Astrocyte (in vitro differentiated cells and primary cell): ENCODE data around the gene COLEC11. TPM values are rescaled to one million over a fixed set of nuclear protein-coding genes. Genes with fewer than 3 reads are reported as not detected.

Experiments
- DNase-seq: peaks from one replicate; pipeline ENCODE4 v3.0.0-alpha.2; 2010; ENCODE audit warnings: low read depth
- FAIRE-seq: peaks from 2 replicates; lab custom pipeline; 2011; peaks lifted over from hg19 to GRCh38; lab: Jason Lieb, UNC
- H2AFZ ChIP-seq: 2 replicates; pipeline ENCODE4 v1.6.0; 2012; ENCODE audit warnings: low read depth, low read length, inconsistent platforms
- H3K27ac ChIP-seq: 2 replicates; pipeline ENCODE4 v1.5.1; 2011; ENCODE audit warnings: low read depth, low read length, inconsistent platforms
- H3K27me3 ChIP-seq: 2 replicates; pipeline ENCODE4 v1.6.0; 2011; ENCODE audit warnings: low read length, inconsistent platforms; ENCODE audit not compliant: insufficient read depth
- H3K36me3 ChIP-seq: 2 replicates; pipeline ENCODE4 v1.5.1; 2011; ENCODE audit warnings: low read length, inconsistent platforms; ENCODE audit not compliant: insufficient read depth
- H3K4me1 ChIP-seq: 2 replicates; pipeline ENCODE4 v1.5.1; 2011; ENCODE audit warnings: low read length, inconsistent platforms; ENCODE audit not compliant: insufficient read depth
- H3K4me2 ChIP-seq: 2 replicates; pipeline ENCODE4 v1.6.0; 2012; ENCODE audit warnings: low read length, inconsistent platforms
- H3K4me3 ChIP-seq: 2 replicates; pipeline ENCODE4 v1.5.1; 2011; ENCODE audit warnings: low read depth, mild to moderate bottlenecking, low read length, inconsistent platforms; ENCODE audit not compliant: insufficient read depth
- H3K79me2 ChIP-seq: 2 replicates; pipeline ENCODE4 v1.6.0; 2012; ENCODE audit warnings: mild to moderate bottlenecking, low read length, inconsistent platforms; ENCODE audit not compliant: insufficient read depth
- H3K9ac ChIP-seq: 2 replicates; pipeline ENCODE4 v1.6.0; 2012; ENCODE audit warnings: mild to moderate bottlenecking, low read length, inconsistent platforms
- H3K9me3 ChIP-seq: 2 replicates; pipeline ENCODE4 v1.5.1; 2012; ENCODE audit warnings: low read depth, mild to moderate bottlenecking, low read length, inconsistent platforms; ENCODE audit not compliant: insufficient read depth
- H4K20me1 ChIP-seq: 2 replicates; pipeline ENCODE4 v1.6.0; 2012; ENCODE audit warnings: low read length, inconsistent platforms; ENCODE audit not compliant: insufficient read depth
- H3K27ac Mint-ChIP-seq: one replicate; pipeline ENCODE4 v1.8.0; 2021; ENCODE audit warnings: mild to moderate bottlenecking, mixed read lengths; ENCODE audit not compliant: unreplicated experiment
- H3K27me3 Mint-ChIP-seq: one replicate; pipeline ENCODE4 v1.8.0; 2021; ENCODE audit warnings: low read depth, mixed read lengths; ENCODE audit not compliant: unreplicated experiment
- H3K36me3 Mint-ChIP-seq: one replicate; pipeline ENCODE4 v1.8.0; 2021; ENCODE audit warnings: low read depth, mixed read lengths; ENCODE audit not compliant: unreplicated experiment
- H3K4me1 Mint-ChIP-seq: one replicate; pipeline ENCODE4 v1.8.0; 2021; ENCODE audit warnings: low read depth, mixed read lengths; ENCODE audit not compliant: unreplicated experiment
- H3K4me3 Mint-ChIP-seq: one replicate; pipeline ENCODE4 v1.8.0; 2021; ENCODE audit warnings: mild to moderate bottlenecking, moderate library complexity, mixed read lengths; ENCODE audit not compliant: unreplicated experiment
- H3K9me3 Mint-ChIP-seq: one replicate; pipeline ENCODE4 v1.8.0; 2021; ENCODE audit warnings: mild to moderate bottlenecking, mixed read lengths; ENCODE audit not compliant: unreplicated experiment
- EZH2 ChIP-seq: IDR thresholded peaks from 2 replicates; pipeline ENCODE4 v1.6.1; 2012; ENCODE audit warnings: mild to moderate bottlenecking, low read length, inconsistent platforms; ENCODE audit not compliant: insufficient read depth
- total RNA-seq: library from RNA; stranded (reverse); gene quantifications from 2 replicates; pipeline ENCODE4 v1.2.1, GENCODE V29; 2021
- TF ChIP-seq, protein P1 (sequence below): IDR thresholded peaks from 2 replicates; pipeline ENCODE4 v1.5.1; 2011; ENCODE audit warnings: low read depth, mild to moderate bottlenecking, inconsistent platforms, low read length, moderate library complexity; ENCODE audit not compliant: insufficient read depth

Gene COLEC11
- total RNA-seq, 1 donor from 2014 or later: not detected

DNA sequence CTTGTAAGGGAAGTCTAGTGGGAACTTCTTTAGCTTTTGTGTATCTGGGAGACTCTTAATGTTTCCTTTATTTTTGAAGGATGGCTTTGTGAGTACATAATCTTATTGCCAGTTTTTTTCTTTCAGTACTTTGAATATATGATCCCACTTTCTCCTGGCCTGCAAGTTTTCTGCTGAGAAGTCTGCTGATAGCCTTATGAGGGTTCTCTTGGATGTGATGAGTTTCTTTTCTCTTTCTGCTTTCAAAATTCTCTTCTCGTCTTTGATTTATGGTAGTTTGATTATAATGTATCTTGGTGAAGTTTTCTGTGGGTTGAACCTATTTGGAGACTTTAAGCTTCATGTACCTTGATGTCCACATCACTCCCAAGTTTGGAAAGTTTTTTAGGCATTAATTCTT lies 28.1 kb downstream of the COLEC11 start:
- Mint-ChIP-seq H3K27ac (no peak overlapping the region), H3K4me3 (no peak overlapping the region), H3K36me3 (no peaks in the 10 kb centered on the region), H3K9me3 (peaks cover 11% of the 10 kb centered on the region), H3K4me1 (peaks cover 6% of the 10 kb centered on the region), H3K27me3 (no peaks in the 10 kb centered on the region)
- Histone ChIP-seq H3K36me3 (no peaks in the 10 kb centered on the region), H2AFZ (no peak overlapping the region), H3K4me1 (no peaks in the 10 kb centered on the region), H3K27ac (no peak overlapping the region), H3K9me3 (no peaks in the 10 kb centered on the region), H3K4me3 (no peak overlapping the region), H3K9ac (no peak overlapping the region), H3K79me2 (no peaks in the 10 kb centered on the region), H3K27me3 (no peaks in the 10 kb centered on the region), H4K20me1 (no peaks in the 10 kb centered on the region), H3K4me2 (no peak overlapping the region)
- FAIRE-seq (no peak), DNase-seq (no peak)
- TF ChIP-seq, protein P1, sequence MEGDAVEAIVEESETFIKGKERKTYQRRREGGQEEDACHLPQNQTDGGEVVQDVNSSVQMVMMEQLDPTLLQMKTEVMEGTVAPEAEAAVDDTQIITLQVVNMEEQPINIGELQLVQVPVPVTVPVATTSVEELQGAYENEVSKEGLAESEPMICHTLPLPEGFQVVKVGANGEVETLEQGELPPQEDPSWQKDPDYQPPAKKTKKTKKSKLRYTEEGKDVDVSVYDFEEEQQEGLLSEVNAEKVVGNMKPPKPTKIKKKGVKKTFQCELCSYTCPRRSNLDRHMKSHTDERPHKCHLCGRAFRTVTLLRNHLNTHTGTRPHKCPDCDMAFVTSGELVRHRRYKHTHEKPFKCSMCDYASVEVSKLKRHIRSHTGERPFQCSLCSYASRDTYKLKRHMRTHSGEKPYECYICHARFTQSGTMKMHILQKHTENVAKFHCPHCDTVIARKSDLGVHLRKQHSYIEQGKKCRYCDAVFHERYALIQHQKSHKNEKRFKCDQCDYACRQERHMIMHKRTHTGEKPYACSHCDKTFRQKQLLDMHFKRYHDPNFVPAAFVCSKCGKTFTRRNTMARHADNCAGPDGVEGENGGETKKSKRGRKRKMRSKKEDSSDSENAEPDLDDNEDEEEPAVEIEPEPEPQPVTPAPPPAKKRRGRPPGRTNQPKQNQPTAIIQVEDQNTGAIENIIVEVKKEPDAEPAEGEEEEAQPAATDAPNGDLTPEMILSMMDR: no peak

DNA sequence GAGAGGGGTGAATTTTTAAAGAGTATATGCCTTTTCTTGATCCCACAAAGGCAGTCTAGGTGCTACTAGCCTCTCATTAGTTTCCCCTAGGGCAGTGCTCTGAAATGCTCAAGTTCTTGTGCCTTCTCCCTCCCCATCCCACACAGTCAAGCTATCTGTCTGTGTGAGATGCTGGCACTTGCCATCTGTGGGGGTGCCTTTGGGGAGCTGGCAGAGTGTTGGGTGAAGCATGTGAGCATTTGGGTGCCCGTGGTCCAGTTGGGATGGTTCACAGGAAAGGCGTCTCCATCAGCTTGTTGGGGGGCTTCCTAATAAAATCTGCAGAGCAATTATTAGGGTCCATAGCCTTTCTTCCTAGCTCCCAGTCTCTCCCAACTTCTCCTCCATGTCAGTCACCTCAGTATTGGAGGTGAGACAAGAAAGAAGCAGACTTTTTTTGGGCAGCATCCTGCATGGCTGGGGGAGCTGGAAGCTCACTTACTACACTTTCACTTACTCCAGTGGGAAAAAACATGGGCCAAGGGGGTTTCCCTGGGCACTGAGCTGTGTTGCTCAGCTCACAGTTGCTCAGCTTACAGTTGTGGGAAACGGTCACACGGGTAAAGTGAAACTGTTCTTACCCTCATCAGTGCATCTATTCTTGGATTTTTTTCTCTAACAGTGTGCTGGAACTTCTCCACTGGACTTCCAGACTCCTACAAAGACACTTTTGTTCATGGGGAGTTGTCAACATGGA lies 29.3 kb downstream of the COLEC11 start:
- Mint-ChIP-seq H3K9me3 (peaks cover 11% of the 10 kb centered on the region), H3K27me3 (peaks cover 5% of the 10 kb centered on the region), H3K4me3 (no peak overlapping the region), H3K27ac (no peak overlapping the region), H3K36me3 (no peaks in the 10 kb centered on the region), H3K4me1 (peaks cover 6% of the 10 kb centered on the region)
- H3K4me1 ChIP-seq: no peaks in the 10 kb centered on the region
- H3K27ac ChIP-seq: no peak overlapping the region
- no peak overlapping the region for H3K4me3 ChIP-seq
- no peak overlapping the region for H3K9ac ChIP-seq
- no peaks in the 10 kb centered on the region for H3K36me3 ChIP-seq
- no peaks in the 10 kb centered on the region for H4K20me1 ChIP-seq
- no peak overlapping the region for H3K4me2 ChIP-seq
- H3K79me2 ChIP-seq: no peaks in the 10 kb centered on the region
- FAIRE-seq: no peak
- H2AFZ ChIP-seq: no peak overlapping the region
- DNase-seq: no peak
- TF ChIP-seq, protein P1: no peak
- TF ChIP-seq EZH2: no peak
- no peaks in the 10 kb centered on the region for H3K27me3 ChIP-seq
- no peaks in the 10 kb centered on the region for H3K9me3 ChIP-seq

DNA sequence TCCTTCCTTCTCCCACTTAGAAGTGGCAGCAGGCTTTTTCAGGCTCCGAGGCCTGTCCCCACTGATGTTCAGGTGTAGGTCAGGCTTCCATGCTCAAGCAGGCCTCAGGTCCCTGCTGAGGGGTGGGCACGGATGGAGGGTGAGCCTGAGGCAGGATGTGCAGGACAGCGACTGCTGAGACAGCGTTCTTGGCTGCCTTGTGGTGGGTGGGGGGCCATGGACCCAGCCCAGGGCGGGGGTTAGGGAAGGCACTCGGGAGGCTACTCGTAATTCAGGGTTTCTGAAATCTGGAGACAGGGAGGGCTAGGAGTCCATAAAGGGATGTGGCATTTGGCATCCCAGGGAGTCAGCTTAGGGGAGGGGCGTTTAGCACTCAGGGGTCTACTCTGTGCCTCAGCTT lies 30.3 kb downstream of the COLEC11 start:
- Histone ChIP-seq H3K36me3 (no peaks in the 10 kb centered on the region), H3K4me1 (no peaks in the 10 kb centered on the region), H3K27ac (no peak overlapping the region), H3K4me2 (no peak overlapping the region), H3K9me3 (no peaks in the 10 kb centered on the region), H3K9ac (no peak overlapping the region), H3K27me3 (no peaks in the 10 kb centered on the region), H3K79me2 (no peaks in the 10 kb centered on the region), H3K4me3 (no peak overlapping the region), H4K20me1 (no peaks in the 10 kb centered on the region), H2AFZ (no peak overlapping the region)
- peaks cover 5% of the 10 kb centered on the region for H3K27me3 Mint-ChIP-seq
- H3K9me3 Mint-ChIP-seq: peaks cover 9% of the 10 kb centered on the region
- TF ChIP-seq, protein P1: no peak
- no peak for TF ChIP-seq EZH2
- H3K4me3 Mint-ChIP-seq: no peak overlapping the region
- no peak for DNase-seq
- peaks cover 6% of the 10 kb centered on the region for H3K4me1 Mint-ChIP-seq
- FAIRE-seq: no peak
- no peaks in the 10 kb centered on the region for H3K36me3 Mint-ChIP-seq
- H3K27ac Mint-ChIP-seq: no peak overlapping the region
